ENCODE measurements around the gene SCARF2.
"Not testable (repeated sequence)": the region's sequence is repeated elsewhere in the genome, so short reads cannot be mapped to it uniquely, and the experiment has no call there.

The SCARF2 gene

GRCh38 chr22:20455709-20456063, 18.1 kb upstream of the SCARF2 start:
- Histone ChIP-seq H3K4me2 (ENCODE audit: insufficient read depth, low read length) (no peak overlapping the region), H3K4me1 (ENCODE audit: insufficient read depth, low read length) (peaks cover 7% of the 10 kb centered on the region; the same call in 1 of the 2 replicates), H3K27me3 (ENCODE audit: insufficient read depth, low read length, poor library complexity) (no peaks in the 10 kb centered on the region), H3K79me2 (ENCODE audit: insufficient read depth, low read length) (no peaks in the 10 kb centered on the region), H3K27ac (ENCODE audit: low read length) (no peak overlapping the region), H2AFZ (ENCODE audit: low read depth, low read length) (no peak overlapping the region), H3K4me3 (ENCODE audit: low read depth in 1 of 2, low read length in 2 of 2) (no peak overlapping the region), H4K20me1 (ENCODE audit: insufficient read depth, low read length) (no peaks in the 10 kb centered on the region), H3K9me3 (ENCODE audit: insufficient read depth, low read length, severe bottlenecking) (no peaks in the 10 kb centered on the region), H3K36me3 (ENCODE audit: insufficient read depth, low read length) (peaks cover 41% of the 10 kb centered on the region), H3K9ac (ENCODE audit: low read depth, low read length) (no peak overlapping the region)
- DNase-seq = no peak
- no peak for ATAC-seq (ENCODE audit: insufficient read depth, low read depth)
- no peak for TF ChIP-seq CTCF (IDR thresholded peaks at IDR 0.05; ENCODE audit: borderline replicate concordance, extremely low read depth, low read length, poor library complexity, severe bottlenecking)
- no peak for TF ChIP-seq EZH2 (IDR thresholded peaks at IDR 0.05; ENCODE audit: borderline replicate concordance, low read depth, low read length, severe bottlenecking)

GRCh38 chr22:20453222-20453621, 15.6 kb upstream of the SCARF2 start:
- DNase-seq = no peak
- ATAC-seq (ENCODE audit: insufficient read depth, low read depth) = no peak
- H3K36me3 ChIP-seq (ENCODE audit: insufficient read depth, low read length) = peaks cover 26% of the 10 kb centered on the region
- no peaks in the 10 kb centered on the region for H4K20me1 ChIP-seq (ENCODE audit: insufficient read depth, low read length)
- H3K9me3 ChIP-seq (ENCODE audit: insufficient read depth, low read length, severe bottlenecking) = no peaks in the 10 kb centered on the region
- H3K4me1 ChIP-seq (ENCODE audit: insufficient read depth, low read length) = peaks cover 7% of the 10 kb centered on the region; the same call in 1 of the 2 replicates
- H3K4me3 ChIP-seq (ENCODE audit: low read depth in 1 of 2, low read length in 2 of 2) = no peak overlapping the region
- H3K79me2 ChIP-seq (ENCODE audit: insufficient read depth, low read length) = no peaks in the 10 kb centered on the region
- no peak overlapping the region for H3K27ac ChIP-seq (ENCODE audit: low read length)
- no peak for TF ChIP-seq CTCF (IDR thresholded peaks at IDR 0.05; ENCODE audit: borderline replicate concordance, extremely low read depth, low read length, poor library complexity, severe bottlenecking)
- TF ChIP-seq EZH2 (IDR thresholded peaks at IDR 0.05; ENCODE audit: borderline replicate concordance, low read depth, low read length, severe bottlenecking) = no peak
- H2AFZ ChIP-seq (ENCODE audit: low read depth, low read length) = no peak overlapping the region
- no peak overlapping the region for H3K9ac ChIP-seq (ENCODE audit: low read depth, low read length)
- no peak overlapping the region for H3K4me2 ChIP-seq (ENCODE audit: insufficient read depth, low read length)
- H3K27me3 ChIP-seq (ENCODE audit: insufficient read depth, low read length, poor library complexity) = no peaks in the 10 kb centered on the region

GRCh38 chr22:20451920-20452319, 14.3 kb upstream of the SCARF2 start:
- no peak for DNase-seq
- no peak overlapping the region for H2AFZ ChIP-seq (ENCODE audit: low read depth, low read length)
- no peak overlapping the region for H3K4me3 ChIP-seq (ENCODE audit: low read depth in 1 of 2, low read length in 2 of 2)
- no peaks in the 10 kb centered on the region for H3K79me2 ChIP-seq (ENCODE audit: insufficient read depth, low read length)
- no peaks in the 10 kb centered on the region for H3K9me3 ChIP-seq (ENCODE audit: insufficient read depth, low read length, severe bottlenecking)
- H3K9ac ChIP-seq (ENCODE audit: low read depth, low read length) = no peak overlapping the region
- H3K27me3 ChIP-seq (ENCODE audit: insufficient read depth, low read length, poor library complexity) = no peaks in the 10 kb centered on the region
- ATAC-seq (ENCODE audit: insufficient read depth, low read depth) = no peak
- H3K4me2 ChIP-seq (ENCODE audit: insufficient read depth, low read length) = no peak overlapping the region
- peaks cover 7% of the 10 kb centered on the region; the same call in 1 of the 2 replicates for H3K4me1 ChIP-seq (ENCODE audit: insufficient read depth, low read length)
- TF ChIP-seq CTCF (IDR thresholded peaks at IDR 0.05; ENCODE audit: borderline replicate concordance, extremely low read depth, low read length, poor library complexity, severe bottlenecking) = no peak
- no peak for TF ChIP-seq EZH2 (IDR thresholded peaks at IDR 0.05; ENCODE audit: borderline replicate concordance, low read depth, low read length, severe bottlenecking)
- H4K20me1 ChIP-seq (ENCODE audit: insufficient read depth, low read length) = no peaks in the 10 kb centered on the region
- no peak overlapping the region for H3K27ac ChIP-seq (ENCODE audit: low read length)
- peaks cover 17% of the 10 kb centered on the region for H3K36me3 ChIP-seq (ENCODE audit: insufficient read depth, low read length)

DNA sequence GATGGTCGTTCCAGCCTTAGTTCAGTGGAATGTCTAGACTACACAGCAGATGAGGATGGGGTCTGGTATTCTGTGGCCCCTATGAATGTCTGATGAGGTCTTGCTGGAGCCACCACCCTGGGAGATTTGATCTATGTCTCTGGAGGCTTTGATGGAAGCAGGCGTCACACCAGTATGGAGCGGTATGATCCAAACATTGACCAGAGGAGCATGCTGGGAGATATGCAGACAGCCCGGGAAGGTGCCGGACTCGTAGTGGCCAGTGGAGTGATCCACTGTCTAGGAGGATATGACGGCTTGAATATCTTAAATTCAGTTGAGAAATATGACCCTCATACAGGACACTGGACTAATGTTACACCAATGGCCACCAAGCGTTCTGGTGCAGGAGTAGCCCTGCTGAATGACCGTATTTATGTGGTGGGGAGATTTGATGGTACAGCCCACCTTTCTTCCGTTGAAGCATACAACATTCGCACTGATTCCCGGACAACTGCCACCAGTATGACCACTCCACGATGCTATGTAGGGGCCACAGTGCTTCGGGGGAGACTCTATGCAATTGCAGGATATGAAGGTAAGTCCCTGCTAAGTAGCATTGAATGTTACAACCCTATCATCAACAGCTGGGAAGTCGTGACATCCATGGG, 13.6 kb upstream of the SCARF2 start:
- ATAC-seq (ENCODE audit: insufficient read depth, low read depth); H3K4me2 ChIP-seq (ENCODE audit: insufficient read depth, low read length); H3K4me3 ChIP-seq (ENCODE audit: low read depth in 1 of 2, low read length in 2 of 2); H3K4me1 ChIP-seq (ENCODE audit: insufficient read depth, low read length); H2AFZ ChIP-seq (ENCODE audit: low read depth, low read length); H3K27ac ChIP-seq (ENCODE audit: low read length); H3K9me3 ChIP-seq (ENCODE audit: insufficient read depth, low read length, severe bottlenecking); H3K27me3 ChIP-seq (ENCODE audit: insufficient read depth, low read length, poor library complexity); H3K79me2 ChIP-seq (ENCODE audit: insufficient read depth, low read length); DNase-seq; H4K20me1 ChIP-seq (ENCODE audit: insufficient read depth, low read length); H3K9ac ChIP-seq (ENCODE audit: low read depth, low read length): not testable (repeated sequence)
- peaks cover 16% of the 10 kb centered on the region for H3K36me3 ChIP-seq (ENCODE audit: insufficient read depth, low read length)
